22Rv1 (cell line): ENCODE results near the gene SIGLEC1.

ENCODE experiments used
- CTCF ChIP-seq: fragments of 450-650 bp; IDR thresholded peaks from 2 replicates; pipeline ENCODE4 v1.5.1; 2017; ENCODE audit warnings: mild to moderate bottlenecking
- ZFX ChIP-seq: fragments of 450-650 bp; IDR thresholded peaks from 2 replicates; pipeline ENCODE4 v1.6.1; 2017; ENCODE audit warnings: antibody characterized with exemption, borderline replicate concordance

GRCh38 chr20:3706774-3707507 lies 5.5 kb downstream of the SIGLEC1 start:
- TF ChIP-seq CTCF (no peak), ZFX (no peak)
